GM12872 (cell line): ENCODE measurements around the gene SPTB.

Experiments
- CTCF ChIP-seq: IDR thresholded peaks from 3 replicates; pipeline ENCODE4 v1.5.1; 2011; ENCODE audit warnings: low read depth, mild to moderate bottlenecking, low read length, moderate library complexity; ENCODE audit not compliant: insufficient read depth

The SPTB gene

GRCh38 chr14:64868841-64869240, 10.9 kb downstream of the SPTB start:
- no peak for TF ChIP-seq CTCF

GRCh38 chr14:64868379-64868778, 11.3 kb downstream of the SPTB start:
- TF ChIP-seq CTCF = no peak

GRCh38 chr14:64867182-64867581, 12.5 kb downstream of the SPTB start:
- no peak for TF ChIP-seq CTCF

- TF ChIP-seq CTCF = no peak
Observed at GRCh38 chr14:64865992-64866391, 13.7 kb downstream of the SPTB start.

GRCh38 chr14:64865109-64865508, 14.6 kb downstream of the SPTB start:
- TF ChIP-seq CTCF = no peak

GRCh38 chr14:64864258-64864657, 15.4 kb downstream of the SPTB start:
- no peak for TF ChIP-seq CTCF

- TF ChIP-seq CTCF = no peak
Observed at GRCh38 chr14:64861916-64862315, 17.8 kb downstream of the SPTB start.

- TF ChIP-seq CTCF = no peak
Observed at GRCh38 chr14:64860039-64860438, 19.7 kb downstream of the SPTB start.
